HG02938 (cell line): ENCODE data around the gene PANK4.

Experiments
- ATAC-seq: cut with Tn5 transposase; IDR thresholded peaks from one replicate; pipeline ENCODE4 v1.9.1; 2021; ENCODE audit warnings: mild to moderate bottlenecking, moderate library complexity; ENCODE audit not compliant: unreplicated experiment

PANK4 gene

DNA sequence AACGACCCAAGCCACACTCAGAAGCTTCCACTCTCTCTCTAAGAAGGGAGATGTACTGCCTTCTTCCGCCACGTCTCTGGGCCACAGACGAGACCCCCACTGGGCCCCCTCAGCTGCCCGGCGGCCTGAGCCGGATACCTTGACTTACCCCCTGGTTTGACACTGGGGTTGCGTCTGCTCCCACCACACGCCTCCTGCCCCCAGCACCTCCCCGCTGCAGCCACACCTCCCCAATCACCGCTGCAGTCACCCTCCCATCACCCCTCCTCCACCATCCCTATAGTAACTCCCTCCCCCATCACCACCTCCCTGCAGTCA, 10.7 kb downstream of the PANK4 start:
- ATAC-seq: no peak

DNA sequence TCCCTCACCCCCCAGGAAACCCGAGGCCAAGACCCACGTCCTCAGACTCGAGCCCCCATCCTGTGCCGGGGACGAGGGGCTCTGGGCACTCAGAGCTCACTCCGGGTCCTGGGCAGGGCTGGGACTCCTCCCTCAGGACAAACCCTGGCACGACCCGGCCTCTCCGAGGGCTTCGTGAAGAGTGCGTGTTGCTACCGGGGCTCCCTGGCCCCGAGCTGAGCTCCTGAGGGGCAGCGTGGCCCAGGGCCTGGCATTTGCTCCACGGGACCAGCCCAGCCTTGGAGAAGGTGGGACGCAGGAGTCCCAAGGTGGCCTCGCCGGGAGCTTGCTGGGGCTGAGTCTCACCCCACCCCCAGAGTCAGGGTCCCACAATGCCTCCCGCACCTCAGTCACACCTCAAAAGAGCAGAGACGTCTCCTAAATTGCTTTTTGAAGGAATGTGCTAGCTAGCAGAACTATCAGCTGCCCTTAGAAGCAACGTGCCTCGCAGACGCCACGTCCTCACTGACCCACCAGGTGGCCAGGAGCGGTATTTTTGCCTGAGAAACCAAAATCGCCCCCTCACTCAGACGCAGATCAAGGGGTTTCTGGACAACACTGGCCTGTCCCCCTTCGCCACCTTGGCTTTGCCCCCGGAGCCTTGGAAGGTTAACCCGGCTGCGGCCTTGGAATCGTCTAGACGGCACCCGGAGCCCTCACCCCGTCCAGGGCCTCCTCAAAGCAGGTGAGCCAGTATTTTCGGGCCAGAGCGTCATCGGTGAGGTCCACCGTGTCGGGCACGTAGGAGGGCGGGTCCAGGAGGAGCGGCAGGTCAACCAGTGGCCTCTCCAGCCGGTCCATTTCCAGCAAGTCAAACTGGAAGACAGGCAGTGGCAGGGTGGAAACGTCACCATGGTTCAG, 11.3 kb downstream of the PANK4 start:
- no peak for ATAC-seq

DNA sequence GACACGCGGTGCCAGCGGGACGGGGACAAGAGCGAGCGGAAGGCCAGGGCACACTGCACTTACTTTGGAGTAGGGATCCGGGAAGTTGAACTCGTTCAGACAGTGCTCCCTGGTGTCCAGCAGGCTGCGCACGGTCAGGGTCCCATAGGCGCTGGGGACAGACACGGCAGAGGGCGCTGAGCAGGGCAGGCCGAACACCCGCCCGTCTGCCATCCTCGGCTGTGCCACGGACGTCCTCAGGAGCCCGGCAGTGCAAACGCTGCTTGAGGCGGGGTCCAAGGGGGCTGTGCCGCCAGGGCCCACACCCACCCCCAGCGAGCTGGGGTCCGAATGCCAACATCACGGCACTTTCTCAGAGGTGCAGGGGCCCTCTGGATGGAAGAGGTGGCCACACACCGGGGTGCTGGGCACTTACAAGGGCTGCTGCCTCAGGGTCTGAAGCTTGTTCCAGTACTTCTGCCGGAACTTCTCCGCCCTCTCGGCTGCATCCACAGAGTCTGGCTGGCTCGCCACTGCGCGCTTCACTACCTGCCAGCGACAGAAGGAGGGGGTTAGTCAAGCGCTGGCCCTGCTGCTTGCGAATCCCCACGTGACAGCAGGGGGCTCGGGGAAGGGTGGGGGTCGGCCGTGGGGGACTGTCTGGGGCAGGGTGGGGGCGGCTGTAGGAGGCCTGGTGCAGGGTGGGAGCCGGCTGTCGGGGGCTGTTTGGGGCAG, 12.3 kb downstream of the PANK4 start:
- no peak for ATAC-seq

DNA sequence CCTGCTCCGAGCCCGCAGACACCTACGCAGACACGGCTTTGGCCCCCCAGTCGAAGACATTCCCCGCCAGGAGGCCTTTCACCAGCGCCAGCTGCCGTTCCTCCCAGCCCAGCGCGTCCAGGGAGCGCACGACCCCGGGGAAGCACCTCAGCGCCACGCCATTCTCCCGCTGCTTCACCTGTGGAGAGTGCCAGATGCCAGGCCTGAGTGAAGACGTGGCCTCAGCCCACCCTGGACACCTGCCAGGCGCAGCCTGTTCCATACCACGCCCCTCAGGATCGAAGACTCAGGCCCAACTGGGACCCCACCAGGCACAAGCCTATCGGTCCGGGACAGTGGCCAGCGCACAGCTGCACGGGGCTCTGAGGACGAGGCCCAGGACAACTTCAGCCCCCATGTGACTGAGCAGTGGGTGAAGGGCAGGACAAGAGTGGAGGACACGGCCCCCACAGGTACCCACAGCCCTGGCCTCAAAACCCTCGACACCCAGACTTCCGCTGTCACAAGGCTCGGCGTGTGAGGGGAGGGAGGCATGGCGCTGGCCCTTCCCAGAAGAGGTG, 13.5 kb downstream of the PANK4 start:
- ATAC-seq: no peak

DNA sequence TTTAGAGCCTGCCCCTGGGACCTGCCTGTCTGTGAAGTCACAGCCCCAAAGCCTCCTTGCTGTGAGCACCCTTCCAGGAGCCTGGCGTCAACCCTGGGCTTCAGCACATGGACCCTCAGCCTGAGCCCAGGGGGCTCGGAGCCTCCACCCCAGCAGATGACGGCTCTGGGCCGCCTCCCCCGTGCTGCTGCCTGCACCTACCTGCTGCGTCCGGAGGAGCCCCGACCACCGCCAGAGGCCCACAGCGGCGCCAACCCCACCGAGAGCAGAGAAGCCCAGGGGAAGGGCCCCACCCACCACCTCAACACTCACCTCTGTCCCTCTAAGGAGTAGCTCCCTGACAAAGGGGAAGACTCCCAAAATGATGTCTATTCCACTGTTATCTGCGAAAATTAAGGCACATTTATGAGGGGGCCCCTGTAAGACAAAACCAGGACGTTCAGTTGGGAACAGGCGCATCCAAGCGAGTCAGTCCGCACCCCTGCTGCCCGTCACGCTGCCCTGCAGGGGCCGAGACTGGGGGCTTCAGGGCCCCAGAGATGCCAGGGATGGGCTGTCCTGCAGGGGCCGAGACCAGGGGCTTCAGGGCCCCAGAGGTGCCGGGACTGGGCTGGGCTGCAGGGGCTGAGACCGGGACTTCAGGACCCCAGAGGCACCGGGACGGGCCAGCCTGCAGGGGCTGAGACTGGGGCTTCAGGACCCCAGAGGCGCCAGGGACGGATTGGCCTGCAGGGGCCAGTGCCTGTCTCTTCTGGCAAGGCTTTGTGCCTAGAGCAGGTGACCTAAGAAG, 15.8 kb downstream of the PANK4 start:
- no peak for ATAC-seq

- ATAC-seq: no peak
Observed at GRCh38 chr1:2509589-2509988, 16.8 kb downstream of the PANK4 start.

- ATAC-seq: no peak
Observed at GRCh38 chr1:2508751-2509150, 17.6 kb downstream of the PANK4 start.

DNA sequence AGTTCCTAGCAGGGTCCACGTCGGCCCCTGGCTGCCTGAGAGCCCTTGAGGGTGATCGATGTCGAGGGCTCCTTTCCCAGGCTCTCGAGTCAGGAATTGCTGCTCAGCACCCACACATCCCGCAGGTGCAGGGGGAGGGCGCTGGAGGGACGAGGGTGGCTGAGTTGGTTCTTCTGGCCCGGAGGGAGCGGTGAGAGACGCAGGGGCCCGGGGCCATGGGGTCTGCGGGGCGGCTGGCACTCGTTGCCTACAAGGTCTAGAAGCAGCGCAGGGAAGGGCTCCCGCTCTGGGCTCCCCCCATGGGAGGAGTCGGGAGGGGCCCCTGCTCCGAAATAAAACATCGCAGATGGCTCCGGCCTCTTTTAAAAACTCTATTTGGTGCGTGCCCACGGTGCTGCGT, 18.2 kb downstream of the PANK4 start:
- ATAC-seq: no peak

DNA sequence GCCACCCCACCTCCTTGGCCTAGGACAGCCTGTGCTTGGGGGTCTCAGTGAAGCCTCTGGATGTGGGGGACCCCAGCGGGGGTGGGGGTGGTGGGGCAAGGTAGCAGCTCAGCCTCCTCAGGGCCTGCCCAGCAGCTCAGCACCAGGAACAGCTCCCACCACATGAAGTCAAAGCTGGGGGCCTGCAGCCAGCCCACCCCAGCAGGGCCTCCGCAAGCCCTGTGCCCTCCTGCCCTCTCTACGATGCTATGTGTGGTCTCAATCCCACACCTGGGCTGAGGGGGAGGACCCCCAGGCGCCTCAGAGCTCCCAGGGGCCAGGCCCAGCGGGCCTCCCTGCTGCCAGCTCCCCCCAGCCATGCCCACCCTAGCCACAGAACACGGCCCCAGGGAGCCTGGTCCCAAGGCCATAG, 18.6 kb downstream of the PANK4 start:
- ATAC-seq: no peak

- ATAC-seq: no peak
Observed at GRCh38 chr1:2506901-2507565, 19.4 kb downstream of the PANK4 start.

DNA sequence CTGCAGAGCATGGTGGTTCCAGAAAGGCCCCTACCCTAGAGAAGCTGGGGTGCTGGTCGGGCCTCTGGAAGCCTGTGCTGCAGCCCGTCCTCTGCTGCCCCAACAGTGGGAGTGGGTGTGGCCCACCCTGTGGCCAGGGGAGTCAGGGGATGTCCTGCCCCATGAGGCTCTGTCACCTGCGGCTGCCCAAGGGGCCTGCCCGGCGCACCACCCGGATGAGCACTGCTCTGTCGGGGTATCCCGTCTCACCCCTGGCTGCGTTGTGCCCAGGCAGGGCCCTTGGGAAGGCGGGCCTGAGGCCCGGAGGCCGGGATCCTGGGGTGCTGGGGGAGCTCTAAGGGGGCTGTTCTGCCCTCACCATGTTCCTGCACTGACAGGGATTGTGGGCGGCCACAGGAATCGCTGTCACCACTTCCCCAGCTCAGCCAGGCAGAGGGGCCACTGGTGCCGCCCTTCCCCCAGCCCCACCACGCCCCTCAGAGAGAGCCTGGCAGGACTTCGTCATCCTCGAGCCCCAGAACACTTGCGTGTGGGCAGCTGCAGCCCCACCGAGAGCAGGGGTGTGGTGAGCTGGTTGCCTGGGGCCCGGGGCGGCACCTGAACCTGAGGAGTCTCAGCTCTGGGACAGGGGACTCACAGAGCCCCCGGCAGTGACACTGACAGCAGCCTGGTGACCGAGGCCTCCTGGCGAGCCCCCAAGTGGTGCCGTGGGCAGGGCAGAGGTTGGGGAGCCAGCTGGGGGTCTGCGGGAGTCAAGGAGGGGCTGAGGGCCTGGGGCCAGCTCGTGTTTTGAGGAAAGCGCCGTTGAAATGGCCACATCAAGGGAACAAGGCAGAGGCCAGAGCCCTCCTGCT, 20.2 kb downstream of the PANK4 start:
- ATAC-seq: no peak

GRCh38 chr1:2505461-2505994, 20.9 kb downstream of the PANK4 start:
- no peak for ATAC-seq

GRCh38 chr1:2504949-2505272, 21.5 kb downstream of the PANK4 start:
- ATAC-seq: no peak

DNA sequence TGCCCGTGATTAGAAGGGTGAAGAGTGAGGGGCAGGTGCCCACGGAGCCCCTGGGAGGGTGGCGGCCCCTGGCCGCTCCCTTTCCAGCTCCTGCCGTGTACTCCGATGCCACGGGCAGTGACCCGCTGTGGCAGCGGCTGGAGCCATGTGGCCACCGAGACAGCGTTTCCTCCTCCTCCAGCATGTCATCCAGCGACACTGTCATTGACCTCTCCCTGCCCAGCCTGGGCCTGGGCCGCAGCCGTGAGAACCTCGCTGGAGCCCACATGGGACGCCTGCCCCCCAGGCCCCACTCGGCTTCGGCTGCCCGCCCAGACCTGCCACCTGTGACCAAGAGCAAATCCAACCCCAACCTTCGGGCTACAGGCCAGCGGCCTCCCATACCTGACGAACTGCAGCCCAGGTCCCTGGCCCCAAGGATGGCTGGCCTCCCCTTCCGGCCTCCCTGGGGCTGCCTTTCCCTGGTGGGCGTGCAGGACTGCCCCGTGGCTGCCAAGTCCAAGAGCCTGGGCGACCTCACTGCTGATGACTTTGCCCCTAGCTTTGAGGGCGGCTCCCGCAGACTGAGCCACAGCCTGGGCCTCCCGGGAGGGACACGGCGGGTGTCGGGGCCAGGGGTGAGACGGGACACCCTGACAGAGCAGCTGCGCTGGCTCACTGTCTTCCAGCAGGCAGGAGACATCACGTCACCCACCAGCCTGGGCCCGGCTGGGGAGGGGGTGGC, 22.0 kb downstream of the PANK4 start:
- no peak for ATAC-seq

- ATAC-seq: no peak
Observed at GRCh38 chr1:2503554-2504224, 22.7 kb downstream of the PANK4 start.

GRCh38 chr1:2502661-2503553, 23.5 kb downstream of the PANK4 start:
- ATAC-seq: no peak

DNA sequence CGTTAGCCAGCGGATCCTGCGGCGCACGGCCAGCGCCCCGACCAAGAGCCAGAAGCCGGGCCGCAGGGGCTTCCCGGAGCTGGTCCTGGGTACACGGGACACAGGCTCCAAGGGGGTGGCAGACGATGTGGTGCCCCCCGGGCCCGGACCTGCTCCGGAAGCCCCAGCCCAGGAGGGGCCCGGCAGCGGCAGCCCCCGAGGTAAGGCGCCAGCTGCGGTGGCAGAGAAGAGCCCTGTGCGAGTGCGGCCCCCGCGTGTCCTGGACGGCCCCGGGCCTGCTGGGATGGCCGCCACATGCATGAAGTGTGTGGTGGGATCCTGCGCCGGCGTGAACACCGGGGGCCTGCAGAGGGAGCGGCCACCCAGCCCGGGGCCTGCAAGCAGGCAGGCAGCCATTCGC, 24.2 kb downstream of the PANK4 start:
- ATAC-seq: no peak

- ATAC-seq: no peak
Observed at GRCh38 chr1:2501820-2502119, 24.6 kb downstream of the PANK4 start.
